Peyer's patch (tissue), 4 donors: ENCODE measurements around the gene IRF2BP2. TPM values are rescaled to one million over a fixed set of nuclear protein-coding genes. Genes with fewer than 3 reads are reported as not detected.

Experiments
- DNase-seq, 3 donors: peaks; one replicate each; pipeline ENCODE4 v3.0.0-alpha.2; 2017 to 2019
- H3K27ac ChIP-seq, 4 donors: fragments of 200-600 bp; sonication (generic); one replicate each; pipeline ENCODE4 v1.5.1; 2016 to 2019
- H3K27me3 ChIP-seq, 2 donors: fragments of 200-600 bp; sonication (generic); one replicate each; pipeline ENCODE4 v1.5.1; 2019
- H3K36me3 ChIP-seq, 3 donors: fragments of 200-600 bp; sonication (generic); one replicate each; pipeline ENCODE4 v1.5.1; 2016 to 2019
- H3K4me1 ChIP-seq, 4 donors: fragments of 200-600 bp; sonication (generic); one replicate each; pipeline ENCODE4 v1.5.1; 2016 to 2019
- H3K4me3 ChIP-seq, 4 donors: fragments of 200-600 bp; sonication (generic); 1 replicate in 3 of 4; 2 replicates in 1 of 4; pipeline ENCODE4 v1.5.1; 2016 to 2019; ENCODE audit warnings: mild to moderate bottlenecking in 1 of 4
- H3K9me3 ChIP-seq, 4 donors: fragments of 200-600 bp; sonication (generic); one replicate each; pipeline ENCODE4 v1.5.1; 2016 to 2019; ENCODE audit warnings: mild to moderate bottlenecking in 1 of 4
- POLR2A ChIP-seq, 2 donors: fragments of 450-650 bp; IDR thresholded peaks; one replicate each; pipeline ENCODE4 v1.5.1; 2017; ENCODE audit warnings: antibody characterized with exemption in 2 of 2, mild to moderate bottlenecking in 2 of 2, moderate library complexity in 2 of 2
- small RNA-seq, 2 donors: library from RNA; depleted of rRNA; stranded (forward); fragments of <200 nt; gene quantifications; one replicate each; pipeline ENCODE3, GENCODE V24; 2016
- total RNA-seq, 4 donors: library from RNA; depleted of rRNA; stranded (reverse); fragments of >200 nt; gene quantifications; one replicate each; pipeline ENCODE4 v1.1.0, GENCODE V29; 2016
- TF ChIP-seq, protein P1 (sequence below), 6 experiments: fragments of 450-650 bp in 4 of 6; fragments of 200-600 bp in 2 of 6; sonication (generic) in 1 of 6; IDR thresholded peaks; one replicate each; pipeline ENCODE4 v1.5.1; 2017 to 2019; ENCODE audit warnings: antibody characterized with exemption in 6 of 6, mild to moderate bottlenecking in 3 of 6, moderate library complexity in 1 of 6

IRF2BP2 gene
- total RNA-seq, 4 donors from 2014 or later, result 73.4 to 99.6 (median 86.5) TPM

DNA sequence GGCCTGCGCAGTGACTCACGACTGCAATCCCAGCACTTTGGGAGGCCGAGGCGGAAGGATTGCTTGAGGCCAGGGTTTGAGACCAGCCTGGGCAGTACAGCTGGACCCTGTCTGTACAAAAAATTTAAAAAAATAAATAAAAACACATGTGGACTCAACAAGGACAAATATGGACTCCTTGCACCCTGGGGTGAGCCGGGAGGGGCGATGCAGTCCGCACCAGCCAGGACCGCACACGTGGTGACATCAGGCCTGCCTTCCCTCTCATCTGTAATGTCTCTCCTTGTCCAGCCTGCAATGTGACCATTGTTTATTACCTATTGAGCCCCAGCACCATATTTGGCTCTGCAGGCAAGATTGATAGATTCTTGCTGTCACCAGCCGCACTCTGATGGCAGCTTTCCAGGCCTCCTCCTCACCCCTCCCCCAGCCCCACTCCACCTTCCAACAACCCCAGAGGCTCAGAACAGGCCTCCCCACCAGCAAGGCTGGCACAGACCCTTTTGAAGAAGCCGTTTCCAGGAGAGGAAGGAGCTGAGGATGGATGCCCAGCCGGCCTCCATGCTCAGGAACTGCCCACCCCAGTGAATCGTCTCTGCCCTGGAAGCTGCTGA is 55.2 kb downstream of the IRF2BP2 start:
- Histone ChIP-seq H3K27me3 (no peaks in the 10 kb centered on the region), H3K36me3 (no peaks in the 10 kb centered on the region), H3K4me1 (peaks cover 0 to 5% (median 0%) of the 10 kb centered on the region in 4 donors), H3K9me3 (no peaks in the 10 kb centered on the region), H3K27ac (peak overlapping the region in 1 of 4 donors; percentile 48), H3K4me3 (no peak overlapping the region)
- TF ChIP-seq, protein P1, sequence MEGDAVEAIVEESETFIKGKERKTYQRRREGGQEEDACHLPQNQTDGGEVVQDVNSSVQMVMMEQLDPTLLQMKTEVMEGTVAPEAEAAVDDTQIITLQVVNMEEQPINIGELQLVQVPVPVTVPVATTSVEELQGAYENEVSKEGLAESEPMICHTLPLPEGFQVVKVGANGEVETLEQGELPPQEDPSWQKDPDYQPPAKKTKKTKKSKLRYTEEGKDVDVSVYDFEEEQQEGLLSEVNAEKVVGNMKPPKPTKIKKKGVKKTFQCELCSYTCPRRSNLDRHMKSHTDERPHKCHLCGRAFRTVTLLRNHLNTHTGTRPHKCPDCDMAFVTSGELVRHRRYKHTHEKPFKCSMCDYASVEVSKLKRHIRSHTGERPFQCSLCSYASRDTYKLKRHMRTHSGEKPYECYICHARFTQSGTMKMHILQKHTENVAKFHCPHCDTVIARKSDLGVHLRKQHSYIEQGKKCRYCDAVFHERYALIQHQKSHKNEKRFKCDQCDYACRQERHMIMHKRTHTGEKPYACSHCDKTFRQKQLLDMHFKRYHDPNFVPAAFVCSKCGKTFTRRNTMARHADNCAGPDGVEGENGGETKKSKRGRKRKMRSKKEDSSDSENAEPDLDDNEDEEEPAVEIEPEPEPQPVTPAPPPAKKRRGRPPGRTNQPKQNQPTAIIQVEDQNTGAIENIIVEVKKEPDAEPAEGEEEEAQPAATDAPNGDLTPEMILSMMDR (IDR thresholded peaks at IDR 0.05), result no peak
- no peak for TF ChIP-seq POLR2A (IDR thresholded peaks at IDR 0.05)
- DNase-seq, result no peak

Small RNA genes within 50 kb of the gene (small RNA-seq; reads per million reads assigned to genes)
- gene RF00096, result 0 reads per million in 2 donors

Other genes starting within 250 kb of the IRF2BP2 start
- gene COA6, start 236.7 kb downstream of the IRF2BP2 start, total RNA-seq, result 10 to 100 TPM; 11.7 to 48.7 (median 19.0) TPM
- gene TARBP1, start 131.0 kb downstream of the IRF2BP2 start, total RNA-seq, result 10 to 100 TPM; 19.3 to 52.0 (median 36.3) TPM